Measurements from ENCODE around the gene SLC9A3.

DNA sequence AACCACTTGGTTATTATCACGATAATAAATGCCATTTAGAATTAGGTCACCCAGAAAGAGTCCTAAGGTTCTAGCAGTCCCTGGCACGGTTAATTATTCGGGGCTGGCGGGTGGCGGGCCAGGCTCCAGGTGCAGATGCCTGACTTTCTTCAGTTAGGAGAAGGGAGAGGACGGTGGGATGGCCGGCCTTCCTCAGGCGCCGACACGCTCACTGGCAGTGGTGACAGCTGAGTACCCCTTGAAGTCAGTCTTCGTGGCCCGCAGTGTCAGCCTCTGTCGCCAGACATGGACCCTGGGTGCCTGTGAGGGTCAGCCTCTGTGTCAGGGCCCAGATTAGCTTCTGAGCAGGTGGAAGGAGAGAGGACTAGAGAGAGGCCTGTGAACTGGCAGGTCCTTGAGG, 102.3 kb downstream of the SLC9A3 start:
- TF ChIP-seq SP1 (IDR thresholded peaks at IDR 0.05) = no peak
- no peak for TF ChIP-seq FOXK2 (IDR thresholded peaks at IDR 0.05)
- TF ChIP-seq FOXM1 (IDR thresholded peaks at IDR 0.05; ENCODE audit: borderline replicate concordance) = no peak
- no peak for TF ChIP-seq TARDBP (IDR thresholded peaks at IDR 0.05)
- TF ChIP-seq CTBP1 (IDR thresholded peaks at IDR 0.05; ENCODE audit: borderline replicate concordance) = no peak
- TF ChIP-seq SUZ12 (IDR thresholded peaks at IDR 0.05) = no peak
- no peak for TF ChIP-seq ELF4 (IDR thresholded peaks at IDR 0.05)
- TF ChIP-seq ARNT (IDR thresholded peaks at IDR 0.05) = no peak
- TF ChIP-seq BHLHE40 (IDR thresholded peaks at IDR 0.05; ENCODE audit: borderline replicate concordance) = no peak
- TF ChIP-seq NFRKB (IDR thresholded peaks at IDR 0.05) = no peak
- no peak for TF ChIP-seq FOXA1 (IDR thresholded peaks at IDR 0.05)
- TF ChIP-seq ZNF384 (IDR thresholded peaks at IDR 0.05) = no peak
- TF ChIP-seq, protein P1, sequence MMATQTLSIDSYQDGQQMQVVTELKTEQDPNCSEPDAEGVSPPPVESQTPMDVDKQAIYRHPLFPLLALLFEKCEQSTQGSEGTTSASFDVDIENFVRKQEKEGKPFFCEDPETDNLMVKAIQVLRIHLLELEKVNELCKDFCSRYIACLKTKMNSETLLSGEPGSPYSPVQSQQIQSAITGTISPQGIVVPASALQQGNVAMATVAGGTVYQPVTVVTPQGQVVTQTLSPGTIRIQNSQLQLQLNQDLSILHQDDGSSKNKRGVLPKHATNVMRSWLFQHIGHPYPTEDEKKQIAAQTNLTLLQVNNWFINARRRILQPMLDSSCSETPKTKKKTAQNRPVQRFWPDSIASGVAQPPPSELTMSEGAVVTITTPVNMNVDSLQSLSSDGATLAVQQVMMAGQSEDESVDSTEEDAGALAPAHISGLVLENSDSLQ (IDR thresholded peaks at IDR 0.05) = no peak
- no peak for TF ChIP-seq HDGF (IDR thresholded peaks at IDR 0.05; ENCODE audit: borderline replicate concordance)
